Measurements from ENCODE around the gene FOXP2. TPM values are rescaled to one million over a fixed set of nuclear protein-coding genes. Genes with fewer than 3 reads are reported as not detected.

Gene FOXP2
- total and polyA plus RNA-seq, 2 of the 13 experiments (the other 11 are each of a cell fraction or from before 2014, with no cell fraction given) = 0.90 TPM; not detected in 1

- TF ChIP-seq, protein P1, sequence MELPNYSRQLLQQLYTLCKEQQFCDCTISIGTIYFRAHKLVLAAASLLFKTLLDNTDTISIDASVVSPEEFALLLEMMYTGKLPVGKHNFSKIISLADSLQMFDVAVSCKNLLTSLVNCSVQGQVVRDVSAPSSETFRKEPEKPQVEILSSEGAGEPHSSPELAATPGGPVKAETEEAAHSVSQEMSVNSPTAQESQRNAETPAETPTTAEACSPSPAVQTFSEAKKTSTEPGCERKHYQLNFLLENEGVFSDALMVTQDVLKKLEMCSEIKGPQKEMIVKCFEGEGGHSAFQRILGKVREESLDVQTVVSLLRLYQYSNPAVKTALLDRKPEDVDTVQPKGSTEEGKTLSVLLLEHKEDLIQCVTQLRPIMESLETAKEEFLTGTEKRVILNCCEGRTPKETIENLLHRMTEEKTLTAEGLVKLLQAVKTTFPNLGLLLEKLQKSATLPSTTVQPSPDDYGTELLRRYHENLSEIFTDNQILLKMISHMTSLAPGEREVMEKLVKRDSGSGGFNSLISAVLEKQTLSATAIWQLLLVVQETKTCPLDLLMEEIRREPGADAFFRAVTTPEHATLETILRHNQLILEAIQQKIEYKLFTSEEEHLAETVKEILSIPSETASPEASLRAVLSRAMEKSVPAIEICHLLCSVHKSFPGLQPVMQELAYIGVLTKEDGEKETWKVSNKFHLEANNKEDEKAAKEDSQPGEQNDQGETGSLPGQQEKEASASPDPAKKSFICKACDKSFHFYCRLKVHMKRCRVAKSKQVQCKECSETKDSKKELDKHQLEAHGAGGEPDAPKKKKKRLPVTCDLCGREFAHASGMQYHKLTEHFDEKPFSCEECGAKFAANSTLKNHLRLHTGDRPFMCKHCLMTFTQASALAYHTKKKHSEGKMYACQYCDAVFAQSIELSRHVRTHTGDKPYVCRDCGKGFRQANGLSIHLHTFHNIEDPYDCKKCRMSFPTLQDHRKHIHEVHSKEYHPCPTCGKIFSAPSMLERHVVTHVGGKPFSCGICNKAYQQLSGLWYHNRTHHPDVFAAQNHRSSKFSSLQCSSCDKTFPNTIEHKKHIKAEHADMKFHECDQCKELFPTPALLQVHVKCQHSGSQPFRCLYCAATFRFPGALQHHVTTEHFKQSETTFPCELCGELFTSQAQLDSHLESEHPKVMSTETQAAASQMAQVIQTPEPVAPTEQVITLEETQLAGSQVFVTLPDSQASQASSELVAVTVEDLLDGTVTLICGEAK (IDR thresholded peaks at IDR 0.05) = no peak
- TF ChIP-seq, protein P1 (CRISPR knock-in tag; IDR thresholded peaks at IDR 0.05) = no peak
- TF ChIP-seq ZFP1 (CRISPR knock-in tag; IDR thresholded peaks at IDR 0.05) (no peak), ARNT2 (CRISPR knock-in tag; IDR thresholded peaks at IDR 0.05; ENCODE audit: low read depth) (no peak), ZNF224 (CRISPR knock-in tag; IDR thresholded peaks at IDR 0.05) (no peak), ATF4 (CRISPR knock-in tag; IDR thresholded peaks at IDR 0.05) (no peak), ZSCAN31 (CRISPR knock-in tag; IDR thresholded peaks at IDR 0.05; ENCODE audit: low read depth) (no peak), E2F1 (CRISPR knock-in tag; IDR thresholded peaks at IDR 0.05) (no peak), ZC3H13 (CRISPR knock-in tag; IDR thresholded peaks at IDR 0.05) (no peak), ZFP91 (CRISPR knock-in tag; IDR thresholded peaks at IDR 0.05; ENCODE audit: borderline replicate concordance) (no peak), PAF1 (CRISPR knock-in tag; IDR thresholded peaks at IDR 0.05) (no peak), NR2F6 (IDR thresholded peaks at IDR 0.05) (no peak), NR2F6 (CRISPR knock-in tag; IDR thresholded peaks at IDR 0.05) (no peak), FOSL2 (CRISPR knock-in tag; IDR thresholded peaks at IDR 0.05) (no peak)
- TF ChIP-seq, protein P2, sequence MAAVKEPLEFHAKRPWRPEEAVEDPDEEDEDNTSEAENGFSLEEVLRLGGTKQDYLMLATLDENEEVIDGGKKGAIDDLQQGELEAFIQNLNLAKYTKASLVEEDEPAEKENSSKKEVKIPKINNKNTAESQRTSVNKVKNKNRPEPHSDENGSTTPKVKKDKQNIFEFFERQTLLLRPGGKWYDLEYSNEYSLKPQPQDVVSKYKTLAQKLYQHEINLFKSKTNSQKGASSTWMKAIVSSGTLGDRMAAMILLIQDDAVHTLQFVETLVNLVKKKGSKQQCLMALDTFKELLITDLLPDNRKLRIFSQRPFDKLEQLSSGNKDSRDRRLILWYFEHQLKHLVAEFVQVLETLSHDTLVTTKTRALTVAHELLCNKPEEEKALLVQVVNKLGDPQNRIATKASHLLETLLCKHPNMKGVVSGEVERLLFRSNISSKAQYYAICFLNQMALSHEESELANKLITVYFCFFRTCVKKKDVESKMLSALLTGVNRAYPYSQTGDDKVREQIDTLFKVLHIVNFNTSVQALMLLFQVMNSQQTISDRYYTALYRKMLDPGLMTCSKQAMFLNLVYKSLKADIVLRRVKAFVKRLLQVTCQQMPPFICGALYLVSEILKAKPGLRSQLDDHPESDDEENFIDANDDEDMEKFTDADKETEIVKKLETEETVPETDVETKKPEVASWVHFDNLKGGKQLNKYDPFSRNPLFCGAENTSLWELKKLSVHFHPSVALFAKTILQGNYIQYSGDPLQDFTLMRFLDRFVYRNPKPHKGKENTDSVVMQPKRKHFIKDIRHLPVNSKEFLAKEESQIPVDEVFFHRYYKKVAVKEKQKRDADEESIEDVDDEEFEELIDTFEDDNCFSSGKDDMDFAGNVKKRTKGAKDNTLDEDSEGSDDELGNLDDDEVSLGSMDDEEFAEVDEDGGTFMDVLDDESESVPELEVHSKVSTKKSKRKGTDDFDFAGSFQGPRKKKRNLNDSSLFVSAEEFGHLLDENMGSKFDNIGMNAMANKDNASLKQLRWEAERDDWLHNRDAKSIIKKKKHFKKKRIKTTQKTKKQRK (IDR thresholded peaks at IDR 0.05; ENCODE audit: low read length) = no peak
Measured at GRCh38 chr7:114670676-114671075, 256.1 kb downstream of the FOXP2 start (continued).
